ENCODE results near the gene SELENOI. TPM values are rescaled to one million over a fixed set of nuclear protein-coding genes. Genes with fewer than 3 reads are reported as not detected.

SELENOI gene
- total RNA-seq, 1 donor from 2014 or later = 51.8 TPM

- no peak overlapping the region for H2AFZ ChIP-seq (replicated peaks)
- no peaks in the 10 kb centered on the region for H3K36me3 ChIP-seq
- Mint-ChIP-seq H3K36me3 (no peaks in the 10 kb centered on the region), H3K4me1 (peaks cover 47% of the 10 kb centered on the region), H3K9me3 (no peaks in the 10 kb centered on the region), H3K4me3 (no peak overlapping the region), H3K27ac (no peak overlapping the region), H3K27me3 (ENCODE audit: insufficient read depth, low read depth) (no peaks in the 10 kb centered on the region)
- H3K4me2 ChIP-seq = no peak overlapping the region
- H3K9ac ChIP-seq = no peak overlapping the region
- no peak for DNase-seq (ENCODE audit: low spot score)
- peaks cover 16% of the 10 kb centered on the region for H3K27me3 ChIP-seq
- H3K4me1 ChIP-seq = peaks cover 12% of the 10 kb centered on the region
- no peaks in the 10 kb centered on the region for H3K79me2 ChIP-seq (ENCODE audit: low read depth)
- no peaks in the 10 kb centered on the region for H3K9me3 ChIP-seq (ENCODE audit: low read depth)
- H3K27ac ChIP-seq = no peak overlapping the region
- peaks cover 23% of the 10 kb centered on the region for H3F3A ChIP-seq (ENCODE audit: low read depth)
- H4K20me1 ChIP-seq (ENCODE audit: low read depth) = no peaks in the 10 kb centered on the region
- TF ChIP-seq EZH2phosphoT487 (IDR thresholded peaks at IDR 0.05) (no peak), EZH2 (IDR thresholded peaks at IDR 0.05) (no peak), CTCF (IDR thresholded peaks at IDR 0.05) (no peak)
- no peak overlapping the region for H3K4me3 ChIP-seq
Measured at GRCh38 chr2:26399771-26400376, 53.9 kb downstream of the SELENOI start.

GRCh38 chr2:26400723-26401122 lies 54.8 kb downstream of the SELENOI start:
- H3K36me3 Mint-ChIP-seq = no peaks in the 10 kb centered on the region
- H3K36me3 ChIP-seq = no peaks in the 10 kb centered on the region
- peak overlapping the region; percentile 86 for H3K27ac Mint-ChIP-seq

GRCh38 chr2:26401739-26402541 lies 56.0 kb downstream of the SELENOI start, which contains the start of gene DRC1:
Gene DRC1 (plus strand): TSS chr2:26401920. CDS start chr2:26401990, 70 bp downstream.
- H3K9ac ChIP-seq = no peak within 1 kb of the TSS
- H2AFZ ChIP-seq (replicated peaks) = peak within 1 kb of the TSS; percentile 83

More at GRCh38 chr2:26400723-26401122, 54.8 kb downstream of the SELENOI start:
- Histone ChIP-seq H3K9me3 (ENCODE audit: low read depth) (no peaks in the 10 kb centered on the region), H3K79me2 (ENCODE audit: low read depth) (no peaks in the 10 kb centered on the region), H3K27me3 (peaks cover 16% of the 10 kb centered on the region), H2AFZ (replicated peaks) (no peak overlapping the region), H3K4me1 (peaks cover 7% of the 10 kb centered on the region), H4K20me1 (ENCODE audit: low read depth) (no peaks in the 10 kb centered on the region), H3F3A (ENCODE audit: low read depth) (peaks cover 16% of the 10 kb centered on the region), H3K27ac (no peak overlapping the region), H3K9ac (no peak overlapping the region), H3K4me3 (no peak overlapping the region), H3K4me2 (no peak overlapping the region)
- Mint-ChIP-seq H3K4me3 (no peak overlapping the region), H3K27me3 (ENCODE audit: insufficient read depth, low read depth) (no peaks in the 10 kb centered on the region), H3K4me1 (peaks cover 44% of the 10 kb centered on the region), H3K9me3 (no peaks in the 10 kb centered on the region)
- no peak for DNase-seq (ENCODE audit: low spot score)
- no peak for TF ChIP-seq CTCF (IDR thresholded peaks at IDR 0.05)
- no peak for TF ChIP-seq EZH2phosphoT487 (IDR thresholded peaks at IDR 0.05)
- TF ChIP-seq EZH2 (IDR thresholded peaks at IDR 0.05) = no peak

More at GRCh38 chr2:26401739-26402541, 56.0 kb downstream of the SELENOI start, which contains the start of gene DRC1:
- Mint-ChIP-seq H3K9me3 (no peaks in the 10 kb centered on the region), H3K27ac (peak within 1 kb of the TSS; percentile 86), H3K4me3 (peak within 1 kb of the TSS; percentile 80), H3K27me3 (ENCODE audit: insufficient read depth, low read depth) (no peaks in the 10 kb centered on the region), H3K36me3 (no peaks in the 10 kb centered on the region), H3K4me1 (peaks cover 34% of the 10 kb centered on the region)
- DNase-seq (ENCODE audit: low spot score) = peak; percentile 96
- Histone ChIP-seq H4K20me1 (ENCODE audit: low read depth) (no peaks in the 10 kb centered on the region), H3K4me3 (peak within 1 kb of the TSS; percentile 66), H3K4me1 (peaks cover 7% of the 10 kb centered on the region), H3F3A (ENCODE audit: low read depth) (peaks cover 14% of the 10 kb centered on the region), H3K4me2 (peak within 1 kb of the TSS; percentile 79), H3K27ac (no peak within 1 kb of the TSS), H3K9me3 (ENCODE audit: low read depth) (no peaks in the 10 kb centered on the region), H3K79me2 (ENCODE audit: low read depth) (no peaks in the 10 kb centered on the region), H3K36me3 (no peaks in the 10 kb centered on the region), H3K27me3 (peaks cover 16% of the 10 kb centered on the region)
- no peak for TF ChIP-seq EZH2 (IDR thresholded peaks at IDR 0.05)
- no peak for TF ChIP-seq EZH2phosphoT487 (IDR thresholded peaks at IDR 0.05)
- peak; percentile 11 for TF ChIP-seq CTCF (IDR thresholded peaks at IDR 0.05)
